Stimulated activated CD4-positive, alpha-beta T cell treated with anti-CD3 and anti-CD28 coated beads, Interleukin-15, amount 100 ng/mL, for 1 hour (primary cell): ENCODE measurements around the gene HSD11B2.

ENCODE experiments used
- DNase-seq, 2 donors: peaks; one replicate each; pipeline ENCODE4 v3.0.0-alpha.2; 2020; ENCODE audit warnings: low read depth in 1 of 2, low spot score in 1 of 2

Gene HSD11B2

DNA sequence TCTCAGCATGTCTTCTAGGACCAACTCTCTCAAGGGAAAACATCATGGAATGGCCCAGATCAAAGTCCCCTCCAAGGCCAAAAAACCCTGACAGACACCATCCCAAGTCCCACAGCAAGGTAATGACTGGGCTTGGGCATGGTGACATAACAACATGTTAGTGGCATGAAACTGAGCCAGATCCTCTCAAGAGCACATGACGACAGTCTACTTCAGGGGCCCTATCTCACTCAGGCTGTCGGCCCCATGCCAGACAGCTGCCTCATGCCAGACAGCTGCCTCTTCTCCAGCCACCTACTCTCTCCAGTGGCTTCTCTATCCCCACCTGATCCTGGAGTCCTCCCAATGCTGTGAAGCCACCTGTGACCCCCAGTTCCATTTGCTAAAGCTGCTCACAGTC, 18.4 kb downstream of the HSD11B2 start:
- no peak for DNase-seq

DNA sequence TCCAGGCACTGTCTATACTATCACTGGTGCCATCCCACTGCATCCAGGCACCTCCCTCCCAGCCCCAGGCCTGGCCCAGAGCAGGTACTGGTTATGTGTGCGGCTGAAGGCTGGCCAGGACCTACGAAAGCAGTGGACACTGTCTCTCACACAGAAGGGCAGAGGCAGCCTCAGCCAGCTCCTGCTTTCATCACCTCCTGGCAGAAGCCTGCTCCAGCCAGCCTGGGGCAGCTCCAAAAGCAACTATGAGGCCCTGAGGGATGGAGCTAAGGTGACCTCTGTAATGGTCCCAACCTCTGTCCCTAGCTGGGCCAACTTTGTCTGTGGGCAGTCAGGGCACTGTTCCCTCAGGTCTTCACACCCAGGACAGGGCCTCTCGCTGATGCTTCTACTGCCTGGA, 18.8 kb downstream of the HSD11B2 start:
- DNase-seq, result no peak

DNA sequence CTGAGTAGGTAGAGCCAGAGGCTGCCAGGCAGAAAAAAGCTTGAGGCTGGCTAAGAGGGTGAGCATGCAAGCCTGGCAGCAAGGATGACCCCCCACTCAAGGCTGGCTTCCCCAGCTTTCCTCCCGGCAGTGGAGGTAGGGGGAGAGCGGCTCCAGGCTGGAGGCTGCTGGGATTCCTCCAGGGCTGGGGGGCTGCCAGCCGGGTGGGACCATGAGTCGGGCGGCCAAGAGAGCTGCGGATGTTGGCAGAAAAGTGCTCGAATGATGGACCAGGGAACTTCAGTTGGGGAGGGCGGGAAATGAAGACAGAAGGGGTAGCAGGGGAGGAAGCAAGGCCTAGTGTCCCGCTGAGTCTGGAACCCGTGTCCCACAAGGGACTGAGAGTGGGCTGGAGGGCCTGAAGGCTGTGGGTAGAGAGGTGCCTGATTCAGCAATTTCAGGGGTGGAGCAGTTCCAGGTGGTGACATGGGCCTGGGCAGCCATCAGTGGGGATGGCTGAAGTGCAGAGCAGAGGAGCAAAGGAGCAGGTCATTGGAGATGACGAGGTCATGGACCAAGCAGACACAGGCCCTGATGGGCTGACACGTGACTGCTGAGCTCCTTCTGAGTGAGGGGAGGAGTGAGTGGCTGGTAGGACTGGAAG, 20.3 kb downstream of the HSD11B2 start:
- no peak for DNase-seq

DNA sequence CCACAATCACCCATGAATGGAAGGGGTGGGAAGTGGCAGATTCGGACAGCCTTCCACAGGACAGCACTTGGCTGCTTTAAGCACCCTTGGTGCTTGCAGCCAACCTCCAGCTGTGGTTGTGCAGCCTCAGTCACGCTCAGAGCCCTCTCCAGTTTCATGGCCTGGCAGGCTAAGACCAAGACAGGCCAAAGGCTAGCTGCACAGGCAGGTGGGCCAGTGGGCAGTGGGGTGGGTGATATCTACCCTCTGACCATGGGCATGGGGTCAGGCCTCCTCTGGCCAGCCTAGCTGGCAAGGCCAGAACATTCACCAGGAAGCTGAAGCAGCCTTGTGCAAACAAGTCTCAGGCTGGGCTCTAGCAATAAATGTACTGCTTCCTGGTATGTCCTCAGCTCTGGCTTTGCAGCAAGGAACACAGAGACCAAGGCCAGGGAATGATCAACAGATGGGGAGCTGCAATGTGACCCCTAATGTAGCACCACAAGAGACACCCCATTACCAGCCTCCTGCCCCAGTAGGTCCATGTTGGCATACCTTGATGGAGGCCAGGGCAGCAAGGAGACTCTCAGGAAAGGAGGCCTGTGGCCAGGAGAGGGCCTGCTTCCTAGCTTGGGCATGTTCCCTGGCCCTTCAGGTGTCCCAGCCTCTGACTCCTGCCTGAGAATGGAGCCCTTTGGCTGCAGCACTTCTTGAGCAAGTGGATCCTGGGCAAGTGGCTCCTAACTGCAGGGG, 20.9 kb downstream of the HSD11B2 start:
- DNase-seq, result no peak

DNA sequence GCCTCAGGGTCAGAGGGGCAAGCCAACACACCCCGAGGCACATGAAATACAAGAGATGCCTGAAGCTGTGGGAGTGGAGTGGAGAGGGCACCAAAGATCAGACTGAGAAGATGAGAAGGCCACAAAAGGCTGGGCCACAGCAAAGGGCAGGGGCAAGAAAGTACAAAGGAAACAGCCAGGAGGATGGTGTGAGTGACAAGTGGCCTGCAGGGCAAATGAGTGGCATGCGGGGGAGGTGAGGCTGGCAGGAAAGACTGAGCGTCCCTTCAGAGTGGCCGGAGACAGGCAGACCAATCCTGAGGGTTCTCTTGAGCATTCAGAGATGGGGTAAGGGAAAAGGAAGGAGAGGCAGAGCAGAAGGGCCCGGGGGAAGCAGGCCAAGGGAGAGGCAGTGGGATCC, 23.2 kb downstream of the HSD11B2 start:
- no peak for DNase-seq

DNA sequence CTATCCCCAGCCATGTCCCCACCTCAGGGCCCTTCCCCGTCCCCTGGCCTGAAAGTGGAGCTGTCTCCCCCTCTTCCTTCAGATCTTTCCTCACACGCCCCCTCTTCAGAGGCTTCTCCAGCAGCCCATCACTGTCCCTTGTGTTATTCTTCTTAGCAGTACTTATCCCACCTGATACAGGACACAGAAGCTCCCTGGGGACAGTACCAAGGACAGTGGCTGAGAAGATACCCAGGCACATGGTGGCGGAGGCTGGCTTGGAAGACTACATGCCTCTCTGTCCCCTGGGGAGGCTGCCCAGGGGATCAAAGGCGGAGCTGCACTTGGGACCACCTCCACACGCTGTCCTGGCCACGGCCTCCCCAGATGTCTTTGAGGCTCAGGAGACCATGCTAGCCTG, 23.9 kb downstream of the HSD11B2 start:
- DNase-seq, result no peak

DNA sequence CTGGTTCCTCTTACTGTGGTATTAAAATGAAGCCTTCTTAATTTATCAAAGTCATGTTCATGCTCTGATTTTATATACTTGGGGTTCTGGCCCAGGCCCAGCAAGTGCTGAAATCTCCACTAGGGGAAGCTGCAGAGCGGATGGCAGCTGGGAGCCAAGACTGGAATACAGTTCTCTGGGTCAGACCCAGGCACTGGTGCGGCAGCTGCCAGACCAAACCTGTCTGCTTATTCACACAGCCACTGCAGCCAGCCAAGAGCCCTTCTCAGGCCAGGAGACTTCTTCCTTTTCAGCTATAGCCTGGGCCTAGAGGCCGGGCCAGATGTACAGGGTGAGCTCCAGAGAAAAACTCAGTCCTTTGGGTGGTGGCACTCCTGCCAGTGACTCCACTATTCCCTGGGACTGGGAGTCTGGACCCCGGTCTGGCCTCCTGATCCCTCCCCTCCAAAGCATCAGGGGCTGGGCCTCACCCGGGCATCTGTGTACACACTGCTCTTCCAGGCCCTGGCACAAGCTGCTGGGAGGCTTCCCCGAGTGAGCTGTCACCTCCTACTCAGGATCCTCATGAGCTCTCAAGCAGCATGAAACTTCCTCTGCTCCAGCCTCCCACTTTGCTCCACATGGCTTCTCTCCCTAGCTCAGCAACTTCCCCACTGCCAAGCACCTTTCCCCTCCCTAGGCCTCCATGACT, 25.6 kb downstream of the HSD11B2 start:
- no peak for DNase-seq

DNA sequence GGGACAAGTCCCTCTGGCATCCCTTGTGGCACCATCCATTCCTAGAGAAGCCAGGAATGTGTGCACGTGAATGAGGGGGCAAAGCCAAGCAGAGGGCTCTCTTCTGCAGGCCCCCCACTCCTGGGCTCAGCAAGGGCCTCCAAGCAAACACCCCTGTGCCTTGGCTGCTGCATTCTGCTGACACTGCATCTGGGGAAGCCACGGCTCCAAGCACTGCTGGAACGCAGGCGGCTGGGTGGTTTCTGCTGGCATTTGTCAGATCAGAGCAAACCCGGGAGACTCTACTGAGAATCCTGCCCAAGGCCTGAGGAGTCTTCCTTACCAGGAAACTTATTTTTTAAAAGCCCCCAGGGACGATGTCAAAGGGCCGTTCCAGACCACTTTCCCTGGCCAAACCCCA, 26.7 kb downstream of the HSD11B2 start:
- DNase-seq, result no peak

DNA sequence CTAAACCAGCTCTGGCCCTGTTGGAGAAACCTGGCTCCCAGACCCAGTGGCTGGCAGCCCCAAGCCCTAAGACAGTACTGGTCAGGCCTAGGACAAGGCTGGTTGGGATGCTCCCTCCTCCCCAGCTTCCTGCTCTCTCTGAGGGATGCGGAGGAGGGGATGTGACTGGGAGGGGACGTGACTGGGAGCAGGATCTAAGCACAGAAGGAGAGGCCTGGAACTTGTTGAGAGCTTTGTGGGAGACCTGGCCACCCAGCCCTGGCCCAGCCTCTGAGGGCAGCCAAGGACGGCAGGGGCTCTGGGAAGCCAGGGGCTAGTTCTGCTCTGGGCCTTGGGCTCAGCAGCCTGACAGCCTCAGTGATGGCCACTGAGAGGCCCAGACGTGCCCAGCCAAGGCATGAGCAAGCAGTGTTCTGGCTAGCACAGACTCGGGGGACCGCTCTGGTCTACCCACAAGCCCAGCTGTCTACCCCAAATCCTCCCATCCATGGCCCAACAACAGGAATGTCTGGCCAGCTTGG, 27.3 kb downstream of the HSD11B2 start:
- no peak for DNase-seq

DNA sequence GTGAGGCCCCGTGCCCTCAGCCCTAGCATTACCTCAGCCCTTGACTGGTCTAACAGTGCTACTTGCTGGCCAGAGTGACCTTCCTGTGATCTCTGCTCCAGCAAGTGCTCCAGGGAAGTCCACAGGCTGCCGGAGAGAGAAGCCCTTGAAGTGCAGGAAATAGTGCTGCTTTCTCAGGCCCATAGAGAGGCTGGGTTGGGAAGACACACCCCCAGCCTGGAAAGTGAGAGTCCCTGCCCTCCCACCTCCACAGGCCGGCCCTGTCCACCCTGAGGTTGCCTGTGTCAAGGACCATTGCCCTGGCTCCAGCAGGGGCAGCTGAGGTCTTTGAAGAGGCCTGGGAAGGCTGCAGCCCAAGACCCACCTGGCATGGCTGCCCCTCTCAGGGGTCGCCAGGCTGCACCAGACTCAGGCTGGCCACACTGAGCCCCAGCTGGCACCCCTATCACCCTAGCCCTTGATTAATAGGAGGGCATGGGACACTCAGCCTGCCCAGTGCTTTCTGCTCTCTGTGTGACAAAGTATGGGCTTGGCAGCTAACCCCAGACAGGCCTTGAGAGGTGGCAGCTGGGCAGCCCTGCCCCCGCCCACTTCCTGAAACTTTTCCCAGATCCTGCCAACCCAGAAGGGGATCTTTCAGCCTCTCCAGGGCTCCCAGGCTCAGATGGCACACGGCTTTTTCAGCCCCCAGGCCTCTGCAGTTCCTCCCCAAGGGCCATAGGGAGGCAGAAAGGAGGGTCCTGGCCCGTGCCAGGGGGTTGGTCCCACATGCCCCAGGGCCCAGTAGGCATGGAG, 28.3 kb downstream of the HSD11B2 start:
- DNase-seq, result no peak

DNA sequence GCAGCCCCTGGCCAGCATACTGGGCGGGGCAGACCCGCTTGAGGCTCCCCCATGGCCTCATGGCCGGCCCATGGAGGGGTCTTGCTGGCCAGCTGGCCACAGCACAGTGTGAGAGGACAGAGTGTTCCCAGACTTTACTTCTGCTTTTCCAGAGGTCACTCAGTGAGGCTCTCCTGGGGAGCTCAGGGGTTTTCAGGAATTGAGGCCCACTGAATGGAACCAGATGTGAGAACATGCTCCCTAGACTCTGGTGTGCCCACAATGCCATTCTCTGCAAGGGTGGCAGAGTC, 28.9 kb downstream of the HSD11B2 start:
- DNase-seq, result no peak

DNA sequence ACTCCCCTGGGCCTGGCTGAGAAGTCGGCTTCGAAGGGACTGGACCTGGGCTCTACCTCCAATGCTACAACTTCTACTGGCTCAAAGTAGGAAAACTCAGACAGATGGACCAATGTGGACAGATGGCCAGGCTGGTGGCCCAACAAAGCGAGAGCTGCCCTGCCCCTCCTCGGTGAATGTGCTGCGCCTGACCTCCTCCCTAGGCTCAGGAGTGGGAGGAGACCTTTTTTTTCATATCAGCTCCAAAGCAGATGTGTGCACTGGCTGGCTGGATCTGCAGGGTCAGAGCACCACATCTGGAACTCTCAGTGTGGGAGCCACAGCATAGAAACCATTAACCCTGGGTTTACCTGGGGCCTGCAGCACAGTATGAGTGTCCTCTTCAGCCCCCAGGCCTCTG, 29.2 kb downstream of the HSD11B2 start:
- no peak for DNase-seq

DNA sequence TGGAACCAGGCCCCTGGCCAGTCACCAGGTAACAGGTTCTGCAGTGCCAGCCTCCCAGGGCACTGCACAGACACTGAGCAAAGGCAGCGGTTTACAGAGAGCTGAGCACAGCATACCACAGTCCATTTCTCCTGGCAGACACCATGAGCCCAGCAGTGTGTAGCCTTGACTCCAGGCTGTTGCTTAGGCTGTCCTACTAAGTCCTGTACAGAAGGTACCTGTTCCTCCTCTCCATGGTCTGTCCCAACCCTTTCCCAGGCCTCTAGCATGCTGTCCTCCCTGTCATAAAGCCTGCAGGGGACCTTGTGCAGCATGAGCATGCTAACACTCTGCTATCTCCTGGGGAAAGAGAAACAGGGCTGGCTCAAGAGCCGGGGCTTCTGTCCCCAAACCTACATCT, 30.0 kb downstream of the HSD11B2 start:
- DNase-seq, result no peak

DNA sequence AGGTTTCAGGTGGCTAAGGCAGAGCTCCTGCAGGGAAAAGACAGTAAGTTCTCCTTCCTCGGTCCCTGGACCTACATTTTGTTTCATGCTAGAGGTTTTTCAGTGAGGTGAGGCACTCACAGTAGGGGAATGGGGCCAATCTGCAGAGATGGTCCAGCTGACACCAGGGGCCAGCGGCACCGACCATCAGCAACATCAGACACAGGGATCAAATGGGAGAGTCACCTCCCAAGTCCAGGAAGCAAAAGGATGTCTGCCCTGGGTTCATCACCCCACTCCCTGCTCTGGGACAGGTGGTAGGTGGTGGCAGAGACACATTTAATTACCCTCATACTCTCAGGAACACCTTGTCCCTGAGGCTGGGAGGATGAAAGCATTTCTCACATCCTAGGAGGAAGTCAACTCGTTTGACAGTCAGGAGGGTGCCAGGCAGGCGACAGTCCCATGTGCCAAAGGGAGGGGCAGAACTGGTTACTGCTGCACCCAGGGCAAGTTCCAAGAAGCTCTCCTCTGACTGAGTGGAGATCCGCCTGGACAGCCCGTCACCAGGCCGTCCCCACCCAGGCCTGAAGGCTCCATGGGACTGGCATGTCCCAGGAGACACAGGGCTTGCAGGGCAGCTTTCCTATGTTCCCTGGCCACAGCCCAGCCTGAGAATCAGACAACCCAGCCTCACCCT, 30.8 kb downstream of the HSD11B2 start:
- no peak for DNase-seq

DNA sequence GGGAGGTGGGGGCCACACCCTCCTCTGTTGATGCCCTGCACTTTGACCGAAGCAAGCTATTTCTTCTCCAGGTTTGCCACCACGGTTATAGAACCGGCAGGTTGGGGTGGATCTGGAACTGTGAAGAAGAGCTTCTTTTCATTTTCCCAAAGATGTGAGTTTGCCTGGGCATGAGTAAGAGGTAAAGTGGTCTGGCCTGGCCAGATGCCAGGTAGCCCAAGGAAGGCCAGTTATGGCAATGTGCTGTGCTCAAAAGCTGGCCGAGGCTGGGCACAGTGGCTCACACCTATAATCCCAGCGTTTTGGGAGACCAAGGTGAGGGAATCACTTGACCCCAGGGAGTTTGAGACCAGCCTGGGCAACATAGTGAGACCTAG, 31.3 kb downstream of the HSD11B2 start:
- DNase-seq, result no peak

DNA sequence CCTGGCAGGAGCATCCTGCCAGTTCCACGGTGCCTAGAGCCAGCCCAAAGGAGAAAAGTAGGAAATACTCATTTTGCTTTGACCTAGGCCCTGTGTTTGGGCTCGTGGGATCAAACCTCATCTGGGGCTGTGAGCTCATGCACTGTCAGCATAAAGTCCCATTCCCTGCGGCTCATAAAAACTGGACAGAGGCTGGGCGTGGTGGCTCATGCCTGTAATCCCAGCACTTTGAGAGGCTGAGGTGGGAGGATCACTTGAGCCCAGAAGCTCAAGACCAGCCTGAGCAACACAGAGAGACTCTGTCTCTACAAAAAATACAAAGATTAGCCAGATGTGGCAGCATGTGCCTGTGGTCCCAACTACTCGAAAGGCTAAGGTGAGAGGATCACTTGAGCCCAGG, 32.1 kb downstream of the HSD11B2 start:
- DNase-seq, result no peak

DNA sequence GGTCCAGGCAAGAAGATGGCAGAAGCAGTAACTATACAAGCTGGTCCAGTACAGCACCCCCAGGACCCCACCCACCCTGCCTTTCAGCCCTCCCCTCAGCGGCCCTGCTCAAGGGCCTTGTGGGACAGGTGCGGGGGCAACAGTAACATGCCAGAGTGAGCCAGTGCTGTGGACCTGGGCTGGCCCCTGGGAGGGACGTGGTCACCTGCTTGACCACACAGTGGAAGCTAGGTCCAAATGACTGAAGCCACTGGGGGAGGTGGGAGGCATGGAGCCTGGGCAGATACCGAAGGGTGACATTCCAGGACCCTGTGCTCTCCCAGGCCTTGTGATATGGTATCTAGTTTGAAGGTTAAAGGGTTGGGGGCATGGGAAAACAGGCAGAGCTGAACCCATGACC, 32.8 kb downstream of the HSD11B2 start:
- DNase-seq, result no peak

DNA sequence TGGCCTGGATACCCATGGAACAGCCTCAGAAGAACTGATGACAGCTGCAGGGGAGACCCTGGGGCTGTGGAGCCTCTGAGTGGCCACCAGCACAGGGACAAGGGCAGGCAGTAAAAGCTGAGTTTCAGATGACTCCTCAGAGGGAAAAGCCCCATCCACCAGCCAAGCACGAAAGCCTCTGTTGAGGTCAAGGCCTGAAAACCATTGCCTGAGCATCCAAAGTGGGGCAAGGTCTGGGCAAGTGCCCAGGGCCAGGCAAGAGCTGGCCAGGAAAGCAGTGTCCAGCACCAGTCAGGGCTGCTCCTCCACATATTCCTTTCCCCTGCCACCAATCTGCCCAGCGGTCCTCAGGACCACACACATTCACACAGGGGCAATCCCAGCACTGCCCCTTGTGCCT, 33.6 kb downstream of the HSD11B2 start:
- DNase-seq, result no peak

DNA sequence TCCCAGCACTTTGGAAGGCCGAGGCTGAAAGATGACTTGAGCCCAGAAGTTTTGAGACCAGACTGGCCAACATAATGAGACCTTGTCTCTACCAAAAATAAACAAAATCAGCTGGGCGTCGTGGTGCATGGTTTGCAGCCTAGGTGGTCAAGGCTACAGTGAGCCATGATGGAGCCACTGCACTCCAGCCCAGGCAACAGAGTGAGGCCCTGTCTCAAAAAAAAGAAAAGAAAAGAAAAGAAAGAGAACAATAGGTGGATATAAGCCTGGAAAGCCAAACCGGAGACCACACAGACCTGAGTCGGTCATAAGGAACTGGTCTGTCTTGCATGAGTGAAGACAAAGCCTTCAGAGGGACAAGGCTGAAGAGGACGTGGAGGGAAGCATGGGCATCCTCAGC, 35.7 kb downstream of the HSD11B2 start:
- DNase-seq, result no peak

DNA sequence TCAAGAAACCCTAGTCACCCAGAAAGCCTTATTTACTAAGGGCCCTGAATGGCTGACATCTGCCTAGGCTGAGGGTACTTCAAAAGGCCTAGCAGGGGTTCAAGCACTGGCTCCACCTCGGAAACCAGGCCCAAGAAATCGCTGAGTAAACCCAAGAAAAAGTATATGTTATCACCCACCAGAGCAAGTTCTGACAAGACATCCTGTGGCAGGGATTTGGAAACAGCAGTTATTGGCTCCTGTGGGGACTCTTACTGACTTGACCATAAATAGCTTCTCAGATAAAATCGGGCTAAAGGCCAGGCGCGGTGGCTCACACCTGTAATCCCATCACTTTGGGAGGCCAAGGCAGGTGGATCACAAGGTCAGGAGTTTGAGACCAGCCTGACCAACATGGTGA, 37.8 kb downstream of the HSD11B2 start:
- DNase-seq, result no peak

DNA sequence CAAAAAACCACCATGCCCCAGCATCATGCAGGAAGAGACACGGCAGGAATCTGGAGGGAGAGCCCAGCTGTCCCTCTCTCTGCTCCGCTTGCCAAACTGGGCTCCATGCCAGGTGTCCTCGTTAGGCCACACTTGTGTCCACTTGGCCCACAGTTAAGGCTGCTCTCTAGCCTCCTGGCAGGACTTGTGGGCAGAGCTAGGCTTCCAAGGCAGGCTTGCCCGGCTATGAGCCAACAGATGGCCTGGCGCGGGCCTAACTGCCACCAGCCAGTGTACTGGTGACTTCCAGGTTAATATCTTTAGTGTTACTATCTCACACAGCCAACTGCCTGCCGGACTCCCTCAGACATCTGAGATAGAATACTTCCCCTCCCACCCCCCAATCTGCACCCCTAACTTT, 39.4 kb downstream of the HSD11B2 start:
- DNase-seq, result no peak
